Duodenal mucosa (tissue), 2 donors: ENCODE data around the gene MBD3L2.
"Not testable (repeated sequence)": the region's sequence is repeated elsewhere in the genome, so short reads cannot be mapped to it uniquely, and the experiment has no call there.

Source experiments
- H3K27ac ChIP-seq: one replicate; pipeline ENCODE4 v1.7.0; 2013; ENCODE audit warnings: low read depth, low read length
- H3K27me3 ChIP-seq, 2 donors: one replicate each; pipeline ENCODE4 v1.7.0; 2013; ENCODE audit warnings: low read length in 2 of 2, control low read depth in 1 of 2; ENCODE audit not compliant: insufficient read depth in 2 of 2, control insufficient read depth in 1 of 2
- H3K36me3 ChIP-seq, 2 donors: one replicate each; pipeline ENCODE4 v1.7.0; 2013; ENCODE audit warnings: low read length in 2 of 2, control low read depth in 1 of 2; ENCODE audit not compliant: insufficient read depth in 2 of 2, control insufficient read depth in 1 of 2
- H3K4me1 ChIP-seq, 2 donors: one replicate each; pipeline ENCODE4 v1.7.0; 2013; ENCODE audit warnings: low read length in 2 of 2, control low read depth in 1 of 2; ENCODE audit not compliant: insufficient read depth in 2 of 2, control insufficient read depth in 1 of 2
- H3K4me3 ChIP-seq, 2 donors: one replicate each; pipeline ENCODE4 v1.7.0; 2013; ENCODE audit warnings: low read length in 2 of 2, low read depth in 1 of 2
- H3K9ac ChIP-seq, 2 donors: one replicate each; pipeline ENCODE4 v1.7.0; 2013; ENCODE audit warnings: low read length in 2 of 2, low read depth in 1 of 2
- H3K9me3 ChIP-seq, 2 donors: one replicate each; pipeline ENCODE4 v1.7.0; 2013; ENCODE audit warnings: low read length in 2 of 2, control low read depth in 1 of 2; ENCODE audit not compliant: control insufficient read depth in 1 of 2

The MBD3L2 gene

DNA sequence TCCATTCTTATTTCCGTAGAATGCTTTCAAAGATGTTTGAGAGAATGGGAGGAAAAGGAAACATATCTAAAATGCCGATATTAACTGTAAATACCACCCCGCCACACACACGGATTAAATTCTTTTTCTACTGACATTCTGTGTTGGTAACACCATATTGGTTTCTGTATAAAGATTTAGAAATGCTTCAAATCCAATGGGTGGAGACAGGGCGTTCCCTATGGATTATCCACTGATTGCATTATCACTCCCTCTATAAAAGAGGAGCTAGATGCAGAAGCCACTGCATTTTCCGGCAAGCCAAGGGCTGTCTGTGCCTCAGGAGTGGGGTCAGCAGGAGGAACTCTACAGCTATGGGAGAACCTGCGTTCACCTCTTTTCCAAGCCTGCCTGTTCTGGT lies at the start of gene MBD3L2:
TSS of gene MBD3L2 (plus strand) at position 301 of the 400 bp plus-strand sequence. CDS start at position 354, 53 bp downstream.
- H3K4me1 ChIP-seq, H3K36me3 ChIP-seq, H3K27ac ChIP-seq, H3K4me3 ChIP-seq, H3K9ac ChIP-seq, H3K27me3 ChIP-seq, H3K9me3 ChIP-seq: not testable (repeated sequence)

GRCh38 chr19:6999933-7000332 lies 49.2 kb upstream of the MBD3L2 start:
- Histone ChIP-seq H3K27me3 (no peaks in the 10 kb centered on the region), H3K4me3 (no peak overlapping the region), H3K27ac (no peak overlapping the region), H3K4me1 (no peaks in the 10 kb centered on the region), H3K9me3 (no peaks in the 10 kb centered on the region), H3K9ac (no peak overlapping the region), H3K36me3 (no peaks in the 10 kb centered on the region)

- Histone ChIP-seq H3K36me3 (no peaks in the 10 kb centered on the region), H3K9ac (no peak overlapping the region), H3K27me3 (no peaks in the 10 kb centered on the region), H3K4me3 (no peak overlapping the region), H3K27ac (no peak overlapping the region), H3K9me3 (no peaks in the 10 kb centered on the region), H3K4me1 (no peaks in the 10 kb centered on the region)
Observed at GRCh38 chr19:7000333-7000732, 48.8 kb upstream of the MBD3L2 start.

DNA sequence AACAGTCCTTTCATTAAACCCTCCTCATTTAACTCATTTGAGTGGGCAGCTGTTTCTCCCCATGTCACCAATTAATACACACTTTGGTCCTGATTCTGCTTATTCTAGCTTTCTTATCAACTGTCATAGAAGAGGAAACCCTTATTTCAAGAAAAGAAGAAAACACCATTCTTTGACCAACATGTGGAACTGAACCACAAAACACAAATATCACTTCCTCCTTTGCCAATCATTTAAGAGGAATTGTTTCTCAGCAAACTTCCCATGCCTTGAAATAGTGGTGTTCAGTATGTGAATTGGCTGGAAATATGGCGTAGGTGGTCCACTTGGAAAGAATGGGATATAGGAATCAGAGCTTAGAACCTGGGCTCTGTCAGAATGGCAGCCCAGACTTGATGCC lies 48.3 kb upstream of the MBD3L2 start:
- H3K27me3 ChIP-seq, result no peaks in the 10 kb centered on the region
- H3K4me1 ChIP-seq, result no peaks in the 10 kb centered on the region
- H3K9me3 ChIP-seq, result no peaks in the 10 kb centered on the region
- no peaks in the 10 kb centered on the region for H3K36me3 ChIP-seq
- H3K4me3 ChIP-seq, result no peak overlapping the region
- H3K9ac ChIP-seq, result no peak overlapping the region
- no peak overlapping the region for H3K27ac ChIP-seq

DNA sequence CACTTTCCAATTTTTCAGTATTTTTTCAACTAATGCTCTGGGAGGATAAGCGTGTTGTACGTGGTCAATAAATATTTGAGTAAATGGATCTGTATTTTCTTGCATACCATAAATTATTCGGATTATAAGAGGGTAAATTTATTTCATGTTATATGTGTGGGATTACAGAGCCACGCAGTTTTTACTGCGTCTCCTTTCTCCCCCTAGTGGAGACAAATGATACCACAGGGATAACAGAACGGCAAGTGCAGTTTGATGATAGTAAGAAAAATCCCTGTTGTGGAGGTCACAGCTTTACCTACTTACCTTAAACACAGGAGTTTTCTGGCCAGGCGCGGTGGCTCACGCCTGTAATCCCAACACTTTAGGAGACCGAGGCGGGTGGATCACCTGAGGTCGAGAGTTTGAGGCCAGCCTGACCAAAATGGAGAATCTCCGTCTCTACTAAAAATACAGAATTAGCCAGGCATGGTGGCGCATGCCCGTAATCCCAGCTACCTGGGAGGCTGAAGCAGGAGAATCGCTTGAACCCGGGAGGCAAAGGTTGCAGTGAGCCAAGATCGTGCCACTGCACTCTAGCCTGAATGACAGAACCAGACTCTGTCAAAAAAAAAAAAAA lies 44.7 kb upstream of the MBD3L2 start:
- Histone ChIP-seq H3K27me3 (no peaks in the 10 kb centered on the region), H3K9me3 (no peaks in the 10 kb centered on the region), H3K4me3 (no peak overlapping the region), H3K36me3 (no peaks in the 10 kb centered on the region), H3K9ac (no peak overlapping the region), H3K27ac (no peak overlapping the region), H3K4me1 (no peaks in the 10 kb centered on the region)

DNA sequence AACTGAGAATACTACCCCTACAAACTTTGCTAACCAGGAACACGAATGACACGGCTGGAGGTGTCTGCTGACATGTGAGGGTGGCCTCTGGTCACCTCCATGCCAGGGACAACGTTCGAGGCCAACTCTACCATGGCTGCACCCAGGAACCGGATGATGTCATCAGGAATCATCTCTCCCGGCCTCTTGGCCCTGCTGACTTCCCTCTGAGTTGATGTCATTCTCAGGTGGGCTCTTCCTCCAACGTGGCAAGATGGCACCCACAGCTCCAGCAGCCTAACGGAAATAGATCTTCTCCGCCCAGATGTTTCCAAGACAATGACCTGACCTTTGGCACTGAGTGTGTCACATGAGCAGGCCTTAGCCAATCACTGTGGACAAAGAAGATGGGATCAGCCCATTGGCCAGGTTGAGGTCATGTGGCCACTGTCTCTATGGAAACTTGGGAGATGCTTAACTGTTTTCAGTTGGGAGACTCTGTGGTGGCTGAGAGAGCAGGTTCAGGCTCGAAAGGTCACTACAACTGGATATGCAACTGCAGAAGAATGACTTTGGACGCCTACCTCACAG lies 42.9 kb upstream of the MBD3L2 start:
- no peak overlapping the region for H3K9ac ChIP-seq
- H3K4me3 ChIP-seq, result no peak overlapping the region
- H3K9me3 ChIP-seq, result no peaks in the 10 kb centered on the region
- no peaks in the 10 kb centered on the region for H3K4me1 ChIP-seq
- no peaks in the 10 kb centered on the region for H3K27me3 ChIP-seq
- H3K36me3 ChIP-seq, result no peaks in the 10 kb centered on the region
- no peak overlapping the region for H3K27ac ChIP-seq

DNA sequence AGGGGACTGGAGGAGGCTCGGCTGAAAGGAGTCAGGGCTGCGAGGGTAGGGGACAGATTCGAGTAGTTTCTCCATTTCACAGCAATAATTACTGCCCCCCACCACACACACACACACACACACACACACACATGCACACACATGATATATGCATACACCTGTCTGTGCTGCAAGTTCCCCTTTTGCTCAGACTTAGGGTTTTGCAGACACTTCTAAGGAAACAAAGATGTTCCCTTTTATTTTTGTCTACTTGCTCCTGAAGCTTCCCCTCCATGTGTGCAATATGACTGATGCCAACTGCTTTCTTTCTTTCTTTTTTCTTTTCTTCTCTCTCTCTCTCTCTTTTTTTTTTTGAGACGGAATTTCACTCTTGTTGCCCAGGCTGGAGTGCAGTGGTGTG lies 41.3 kb upstream of the MBD3L2 start:
- H3K36me3 ChIP-seq, result no peaks in the 10 kb centered on the region
- no peaks in the 10 kb centered on the region for H3K9me3 ChIP-seq
- H3K9ac ChIP-seq, result no peak overlapping the region
- no peaks in the 10 kb centered on the region for H3K27me3 ChIP-seq
- no peak overlapping the region for H3K4me3 ChIP-seq
- no peaks in the 10 kb centered on the region for H3K4me1 ChIP-seq
- H3K27ac ChIP-seq, result no peak overlapping the region

GRCh38 chr19:7010722-7011593 lies 38.2 kb upstream of the MBD3L2 start:
- Histone ChIP-seq H3K9me3 (no peaks in the 10 kb centered on the region), H3K9ac (no peak overlapping the region), H3K4me1 (no peaks in the 10 kb centered on the region), H3K4me3 (no peak overlapping the region), H3K36me3 (no peaks in the 10 kb centered on the region), H3K27me3 (no peaks in the 10 kb centered on the region), H3K27ac (no peak overlapping the region)

- H3K27ac ChIP-seq, result no peak overlapping the region
- H3K27me3 ChIP-seq, result no peaks in the 10 kb centered on the region
- no peaks in the 10 kb centered on the region for H3K9me3 ChIP-seq
- no peaks in the 10 kb centered on the region for H3K4me1 ChIP-seq
- H3K9ac ChIP-seq, result no peak overlapping the region
- H3K4me3 ChIP-seq, result no peak overlapping the region
- H3K36me3 ChIP-seq, result no peaks in the 10 kb centered on the region
Observed at GRCh38 chr19:7013678-7014077, 35.4 kb upstream of the MBD3L2 start.

DNA sequence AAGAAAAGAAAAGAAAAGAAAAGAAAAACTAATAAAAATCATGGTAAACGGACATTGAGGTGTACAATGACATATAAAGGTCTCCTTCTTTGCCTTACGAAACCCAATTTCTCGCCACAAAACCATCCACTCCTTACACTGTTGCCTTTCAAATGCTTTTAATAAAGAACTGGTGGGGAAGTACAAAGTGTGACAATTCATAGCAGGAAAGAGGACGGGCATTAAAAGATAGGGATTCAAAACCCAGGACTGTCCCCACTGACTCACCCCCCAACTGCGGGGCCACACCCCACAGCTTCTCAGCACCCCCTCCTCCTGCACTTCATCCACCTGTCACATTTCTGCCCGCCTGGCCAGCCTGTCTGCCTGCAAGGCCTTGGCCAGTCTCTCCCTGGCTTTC lies 30.3 kb upstream of the MBD3L2 start:
- Histone ChIP-seq H3K4me3 (no peak overlapping the region), H3K9ac (no peak overlapping the region), H3K9me3 (no peaks in the 10 kb centered on the region), H3K4me1 (no peaks in the 10 kb centered on the region), H3K27me3 (no peaks in the 10 kb centered on the region), H3K36me3 (no peaks in the 10 kb centered on the region), H3K27ac (no peak overlapping the region)
